ENCODE results near the gene DMKN.

DNA sequence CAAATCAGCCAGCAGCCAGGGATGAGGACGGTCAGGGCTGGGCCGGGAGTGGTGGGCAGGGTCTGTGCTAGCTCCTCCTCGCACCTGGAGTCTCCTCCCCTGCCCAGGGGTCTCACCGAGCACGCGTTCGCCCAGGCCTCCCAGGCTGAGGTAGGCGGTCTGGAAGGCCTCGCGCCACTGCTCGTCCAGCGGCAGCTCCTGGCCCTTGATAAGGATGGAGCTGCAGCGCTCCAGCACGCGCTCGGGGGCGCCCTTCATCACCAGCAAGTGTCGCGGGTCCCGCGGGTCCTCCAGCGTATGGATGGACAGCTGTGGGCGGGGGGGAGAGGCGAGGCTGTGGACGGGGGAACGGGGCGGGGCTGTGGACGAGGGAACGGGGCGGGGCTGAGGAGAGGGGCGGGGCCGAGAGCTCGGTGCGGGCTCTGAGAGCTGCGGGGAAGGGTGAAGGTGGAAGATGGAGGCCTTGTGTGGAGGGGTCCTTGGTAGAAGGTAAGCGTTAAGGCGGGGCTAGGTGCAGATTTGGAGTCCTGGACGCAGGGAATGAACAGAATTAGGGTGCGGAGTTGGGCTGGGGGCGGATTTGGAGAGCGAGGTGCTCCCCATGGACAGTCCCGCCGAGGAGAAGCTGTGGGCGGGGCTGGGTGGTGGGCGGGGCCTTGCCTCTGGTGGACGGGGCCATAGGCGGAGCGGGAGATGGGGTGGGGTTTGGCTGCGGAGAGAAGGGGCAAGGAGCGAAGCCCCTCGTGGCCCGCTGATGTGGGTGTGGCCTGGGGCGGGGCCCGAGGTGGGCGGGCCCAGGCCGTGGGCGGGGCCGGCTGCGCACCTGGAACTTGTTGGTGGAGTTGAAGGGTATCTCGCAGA lies 44.3 kb upstream of the DMKN start:
- no peak for TF ChIP-seq CTCF (IDR thresholded peaks at IDR 0.05; ENCODE audit: low read depth, low read length)
- TF ChIP-seq EZH2phosphoT487 (IDR thresholded peaks at IDR 0.05; ENCODE audit: low read depth) = no peak

Measured in OCI-LY3 (cell line).